GM21737 (cell line): Measurements from ENCODE around the gene C14orf119.
A peak's percentile ranks its signal among the peaks of the same experiment; 100 is the strongest.

Source experiments
- ATAC-seq: cut with Tn5 transposase; IDR thresholded peaks from one replicate; pipeline ENCODE4 v1.9.1; 2021; ENCODE audit warnings: mild to moderate bottlenecking, moderate library complexity; ENCODE audit not compliant: unreplicated experiment

Gene C14orf119, protein sequence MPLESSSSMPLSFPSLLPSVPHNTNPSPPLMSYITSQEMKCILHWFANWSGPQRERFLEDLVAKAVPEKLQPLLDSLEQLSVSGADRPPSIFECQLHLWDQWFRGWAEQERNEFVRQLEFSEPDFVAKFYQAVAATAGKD

DNA sequence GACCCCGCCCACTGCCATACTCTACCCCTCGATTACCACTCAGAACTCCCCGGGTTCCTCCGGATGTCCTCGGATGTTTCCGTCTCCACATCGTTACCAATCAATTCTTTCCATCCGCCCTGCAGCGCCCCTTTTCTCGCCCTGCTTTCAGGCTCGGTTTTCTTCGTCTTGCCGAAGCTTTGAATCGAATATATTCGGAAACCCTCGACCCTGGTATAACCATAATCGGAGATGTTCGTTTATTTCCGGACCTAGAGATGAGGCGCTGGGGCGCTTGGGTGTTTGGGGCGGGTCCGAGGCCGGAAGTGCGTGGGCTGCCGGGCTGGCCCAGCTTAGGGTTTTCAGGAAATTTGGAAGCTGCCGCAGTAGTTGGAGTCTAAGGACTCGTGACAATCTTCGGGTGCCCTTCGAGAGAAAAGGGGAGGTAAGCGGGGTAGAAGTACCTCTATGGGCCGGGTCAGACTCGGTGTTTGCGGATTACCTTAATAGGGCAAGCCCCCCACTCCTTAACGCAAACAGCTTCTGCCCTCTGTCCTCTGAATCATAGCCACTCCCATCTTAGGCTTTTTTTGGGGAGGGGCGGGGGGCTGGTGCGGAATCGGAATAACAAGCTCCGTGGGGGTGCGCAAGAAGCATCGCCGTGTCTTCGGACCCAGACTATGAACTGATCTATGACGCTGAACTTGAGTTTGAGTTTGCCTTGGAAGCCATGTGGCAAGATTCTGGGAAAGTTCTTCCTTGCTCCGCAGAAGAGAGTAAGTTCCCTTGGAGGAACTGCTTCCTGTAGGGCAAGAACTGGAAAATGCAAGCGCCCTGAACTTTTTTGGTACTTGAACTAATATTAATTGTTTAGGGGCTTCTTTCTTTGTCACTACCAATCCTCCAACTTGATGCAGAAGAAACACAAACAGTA lies at the start of gene C14orf119:
Gene C14orf119 (plus strand): TSS at position 310 of the 913 bp plus-strand sequence. CDS start 2,154 bp downstream, outside the sequence.
- ATAC-seq, result peak; percentile 88

- ATAC-seq, result no peak
These were observed 48.2 kb upstream of the C14orf119 start for GRCh38 chr14:23047034-23047634.

GRCh38 chr14:23047751-23048693 lies 47.3 kb upstream of the C14orf119 start:
- no peak for ATAC-seq

- no peak for ATAC-seq
These were observed 46.3 kb upstream of the C14orf119 start for GRCh38 chr14:23049011-23049410.

DNA sequence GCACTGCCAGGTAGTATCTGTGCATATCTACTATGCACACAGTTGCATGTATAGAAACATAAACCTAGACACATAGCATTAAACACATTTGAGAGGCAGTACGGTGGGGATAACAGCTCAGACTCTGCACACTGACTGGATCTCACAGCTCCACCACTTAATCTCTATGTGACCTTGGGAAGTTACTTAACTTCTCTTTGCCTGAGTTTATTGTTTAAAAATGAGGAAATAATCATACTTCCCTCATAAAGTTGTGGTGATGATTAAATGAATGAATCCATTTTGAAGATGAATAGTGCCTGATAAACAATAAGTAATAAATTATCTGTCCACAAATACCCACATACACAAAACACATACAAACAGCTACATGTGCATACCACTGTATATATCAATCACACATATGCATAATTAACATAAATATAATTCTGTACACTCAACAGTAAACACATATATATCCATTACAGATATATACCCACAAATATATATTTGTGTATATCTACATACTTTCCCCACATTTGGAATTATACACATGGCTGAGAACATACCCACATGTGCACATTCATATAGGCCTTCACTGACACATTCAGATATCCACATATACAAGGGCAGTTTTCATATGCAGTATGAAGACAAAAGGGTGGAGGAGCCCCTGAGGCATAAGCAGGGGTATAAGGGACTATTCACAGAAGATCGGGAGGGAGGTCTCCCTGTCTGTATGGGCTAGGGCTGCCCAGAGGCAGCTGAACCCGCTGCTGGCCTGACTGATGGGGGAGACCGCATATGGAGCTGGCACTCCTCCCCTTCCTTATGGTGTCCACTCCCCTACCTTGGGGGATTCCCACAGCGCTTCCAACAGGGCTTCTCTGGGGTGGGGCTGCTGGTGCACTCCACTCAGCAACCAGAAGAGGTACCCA lies 43.9 kb upstream of the C14orf119 start:
- ATAC-seq, result no peak

GRCh38 chr14:23052182-23052623 lies 43.1 kb upstream of the C14orf119 start:
- no peak for ATAC-seq

DNA sequence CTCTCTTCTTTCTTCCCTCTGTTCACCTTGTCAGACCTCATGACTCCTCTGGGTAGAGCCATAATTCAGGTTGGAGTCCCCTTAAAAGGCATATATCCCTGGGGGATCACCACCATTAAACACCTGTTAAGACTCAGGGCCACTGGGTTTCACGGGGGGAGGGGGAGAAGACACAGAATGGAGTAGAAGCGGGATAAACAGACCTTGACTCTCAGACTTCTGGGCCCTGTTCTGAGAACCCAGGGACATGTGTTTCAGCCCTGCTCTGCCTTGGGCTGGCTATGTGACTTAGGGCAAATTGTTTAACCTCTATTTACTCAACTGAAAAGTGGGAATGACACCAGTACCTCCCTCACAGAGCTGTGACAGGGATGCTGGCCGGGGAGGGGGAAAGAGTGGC lies 42.6 kb upstream of the C14orf119 start:
- no peak for ATAC-seq

- no peak for ATAC-seq
These were observed 41.9 kb upstream of the C14orf119 start for GRCh38 chr14:23053426-23053825.

DNA sequence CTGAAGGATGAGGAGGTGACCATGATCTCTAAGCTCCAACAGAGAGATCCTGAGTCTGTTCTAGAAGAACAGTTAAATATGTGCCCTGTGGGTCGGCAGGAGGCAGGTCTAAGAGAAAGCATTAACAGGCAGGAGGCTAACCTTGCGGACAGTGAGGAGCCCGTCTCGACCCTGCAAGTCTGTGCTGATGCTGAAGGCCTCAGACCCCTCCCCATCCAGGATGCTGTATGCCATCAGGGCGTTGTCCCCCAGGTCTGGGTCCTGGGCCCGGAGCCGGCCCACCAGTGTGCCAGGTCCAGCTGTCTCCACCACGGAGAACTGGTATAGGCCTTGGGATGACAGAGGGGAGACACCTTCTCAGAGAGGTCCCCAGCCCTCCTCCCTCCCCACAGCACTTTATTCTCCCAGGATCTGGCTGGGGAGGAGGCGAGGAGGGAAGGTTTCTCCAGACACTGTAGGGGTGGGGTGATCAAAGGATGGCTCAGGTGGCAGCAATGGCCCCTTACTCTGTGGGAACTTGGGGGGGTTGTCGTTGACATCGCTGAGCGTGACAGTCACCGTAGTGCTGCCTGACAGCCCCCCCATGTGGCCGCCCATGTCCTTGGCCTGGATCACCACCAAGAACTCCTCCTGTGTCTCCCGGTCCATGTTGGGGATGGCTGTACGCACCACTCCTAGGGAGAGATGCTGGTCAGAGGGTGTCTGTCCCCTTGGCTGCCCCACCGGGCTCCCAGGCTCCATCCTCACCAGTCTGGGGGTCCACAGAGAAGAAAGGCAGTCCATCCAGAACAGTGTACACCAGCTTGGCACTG lies 41.1 kb upstream of the C14orf119 start:
- ATAC-seq, result no peak

DNA sequence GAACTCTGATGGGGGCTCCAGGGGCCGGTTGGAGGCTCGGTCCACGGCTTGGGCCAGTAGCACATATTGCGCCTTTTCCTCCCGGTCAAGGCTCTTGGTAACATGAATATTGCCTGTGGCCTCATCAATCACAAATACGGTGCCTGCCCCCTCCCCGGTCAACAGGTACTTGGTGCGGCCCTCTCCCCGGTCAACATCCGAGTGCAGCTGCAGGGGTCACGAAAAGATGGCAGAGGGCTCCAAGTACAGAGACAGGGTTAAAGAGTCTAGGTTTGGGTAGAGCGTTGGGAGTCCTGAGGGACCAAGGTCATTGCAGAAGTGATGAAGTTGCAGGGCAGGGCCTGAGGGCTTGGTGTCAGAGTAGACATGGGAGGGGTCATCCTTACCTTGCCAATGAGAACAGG lies 40.2 kb upstream of the C14orf119 start:
- ATAC-seq, result no peak

DNA sequence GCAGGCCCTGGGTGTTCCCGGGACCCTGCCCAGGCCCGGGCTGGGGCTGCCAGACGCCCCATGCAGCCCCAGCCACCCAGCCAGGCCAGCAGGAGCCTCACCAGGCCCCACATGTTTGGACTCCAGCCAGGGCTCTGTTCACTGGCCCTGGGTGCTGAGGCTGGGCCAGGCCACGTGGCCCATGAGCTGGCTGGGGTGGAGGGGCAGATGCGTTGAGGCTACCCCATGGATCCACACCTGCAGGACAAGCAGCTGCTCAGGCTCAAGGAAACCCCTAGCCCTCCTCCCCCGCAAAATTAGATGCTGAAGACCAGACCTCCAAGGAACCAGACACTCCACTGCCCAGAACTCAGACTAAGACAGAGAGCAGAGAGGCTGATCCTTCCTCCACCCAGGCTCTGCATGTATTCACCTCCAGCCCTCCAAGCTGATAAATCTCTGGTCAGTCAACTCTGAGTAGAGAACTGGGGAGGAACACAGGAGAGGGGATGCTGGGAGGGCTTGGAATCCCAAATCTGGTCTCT lies 39.6 kb upstream of the C14orf119 start:
- no peak for ATAC-seq

DNA sequence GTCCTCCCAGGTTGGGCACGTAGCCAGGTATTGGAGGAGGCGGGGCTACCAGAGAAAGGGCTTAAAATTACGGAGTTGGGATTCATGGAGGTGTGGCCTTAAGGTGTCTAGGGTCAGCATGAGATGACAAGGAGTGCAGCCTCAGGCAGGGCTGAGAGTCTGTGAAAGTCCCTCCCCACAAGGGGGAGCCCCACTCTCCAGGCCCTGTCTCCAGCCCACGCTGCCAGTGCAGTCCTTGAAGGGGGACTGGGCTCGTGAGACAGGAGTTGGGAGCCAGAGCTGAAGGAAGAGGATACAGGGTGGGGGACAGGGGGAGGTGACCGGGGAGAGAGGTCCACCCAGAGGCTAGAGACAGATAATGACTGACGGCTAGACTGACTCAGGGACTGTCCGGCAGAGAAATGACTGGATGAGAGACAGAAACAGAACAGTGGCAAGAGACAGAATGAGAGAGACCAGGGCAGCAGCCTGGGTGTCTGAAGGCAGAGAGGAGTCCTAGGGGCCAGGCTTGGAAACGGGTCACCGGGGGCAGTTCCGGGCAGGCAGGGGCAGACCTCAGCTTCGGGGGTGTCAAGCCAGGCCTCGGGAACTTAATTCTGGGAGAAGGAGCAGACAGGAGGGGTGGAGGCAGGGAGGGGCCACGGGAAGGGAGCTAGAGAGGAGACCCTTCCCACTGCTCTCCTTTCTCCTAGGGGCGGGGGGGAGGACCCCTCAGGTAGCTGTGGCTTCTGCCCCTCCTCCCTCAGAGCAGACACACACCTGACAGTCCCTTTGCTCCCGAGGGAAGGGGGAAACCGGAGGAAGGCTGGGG lies 39.0 kb upstream of the C14orf119 start:
- ATAC-seq, result peak; percentile 50

GRCh38 chr14:23056956-23057756 lies 38.1 kb upstream of the C14orf119 start, which contains the start of gene CDH24:
Gene CDH24, minus strand, starts transcription at chr14:23057520. Its CDS starts 1,787 bp downstream, at chr14:23055733.
- ATAC-seq, result peak; percentile 43

GRCh38 chr14:23057757-23058653 lies 37.3 kb upstream of the C14orf119 start:
- peak; percentile 53 for ATAC-seq

- no peak for ATAC-seq
These were observed 36.4 kb upstream of the C14orf119 start for GRCh38 chr14:23058654-23059504.
